ENCODE measurements around the gene CCDC92B.
"Not testable (repeated sequence)": the region's sequence is repeated elsewhere in the genome, so short reads cannot be mapped to it uniquely, and the experiment has no call there.

DNA sequence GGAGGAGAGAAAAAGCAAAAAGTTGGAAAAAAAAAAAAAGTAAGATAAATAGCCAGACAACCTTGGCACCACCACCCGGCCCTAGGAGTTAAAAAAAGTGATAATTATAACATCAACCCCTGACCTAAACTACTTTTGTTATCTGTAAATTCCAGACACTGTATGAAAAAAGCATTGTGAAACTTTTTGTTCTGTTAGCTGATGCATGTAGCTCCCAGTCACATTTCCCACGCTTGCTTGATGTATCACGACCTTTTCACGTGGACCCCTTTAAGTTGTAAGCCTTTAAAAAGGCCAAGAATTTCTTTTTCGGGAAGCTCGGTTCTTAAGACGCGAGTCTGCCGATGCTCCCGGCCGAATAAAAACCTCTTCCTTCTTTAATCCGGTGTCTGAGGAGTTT lies 35.9 kb upstream of the CCDC92B start:
- TF ChIP-seq, protein P1, sequence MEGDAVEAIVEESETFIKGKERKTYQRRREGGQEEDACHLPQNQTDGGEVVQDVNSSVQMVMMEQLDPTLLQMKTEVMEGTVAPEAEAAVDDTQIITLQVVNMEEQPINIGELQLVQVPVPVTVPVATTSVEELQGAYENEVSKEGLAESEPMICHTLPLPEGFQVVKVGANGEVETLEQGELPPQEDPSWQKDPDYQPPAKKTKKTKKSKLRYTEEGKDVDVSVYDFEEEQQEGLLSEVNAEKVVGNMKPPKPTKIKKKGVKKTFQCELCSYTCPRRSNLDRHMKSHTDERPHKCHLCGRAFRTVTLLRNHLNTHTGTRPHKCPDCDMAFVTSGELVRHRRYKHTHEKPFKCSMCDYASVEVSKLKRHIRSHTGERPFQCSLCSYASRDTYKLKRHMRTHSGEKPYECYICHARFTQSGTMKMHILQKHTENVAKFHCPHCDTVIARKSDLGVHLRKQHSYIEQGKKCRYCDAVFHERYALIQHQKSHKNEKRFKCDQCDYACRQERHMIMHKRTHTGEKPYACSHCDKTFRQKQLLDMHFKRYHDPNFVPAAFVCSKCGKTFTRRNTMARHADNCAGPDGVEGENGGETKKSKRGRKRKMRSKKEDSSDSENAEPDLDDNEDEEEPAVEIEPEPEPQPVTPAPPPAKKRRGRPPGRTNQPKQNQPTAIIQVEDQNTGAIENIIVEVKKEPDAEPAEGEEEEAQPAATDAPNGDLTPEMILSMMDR (IDR thresholded peaks at IDR 0.05; ENCODE audit: low read depth, low read length, poor library complexity, severe bottlenecking): not testable (repeated sequence)
- TF ChIP-seq EZH2phosphoT487 (IDR thresholded peaks at IDR 0.05; ENCODE audit: borderline replicate concordance, low read length): not testable (repeated sequence)

Data from DOHH2 (cell line).